ENCODE data around the gene ACTN1.

The ACTN1 gene

GRCh38 chr14:68885226-68886108, 93.6 kb downstream of the ACTN1 start:
- no peak for DNase-seq

- peak; percentile 82 for DNase-seq
Observed at GRCh38 chr14:68884031-68885030, 94.8 kb downstream of the ACTN1 start.

GRCh38 chr14:68882235-68882634, 96.9 kb downstream of the ACTN1 start:
- no peak for DNase-seq

GRCh38 chr14:68881396-68881795, 97.7 kb downstream of the ACTN1 start:
- DNase-seq, result no peak

GRCh38 chr14:68880581-68881105, 98.5 kb downstream of the ACTN1 start:
- DNase-seq, result no peak

GRCh38 chr14:68879841-68880575, 99.1 kb downstream of the ACTN1 start:
- no peak for DNase-seq

GRCh38 chr14:68879321-68879781, 99.8 kb downstream of the ACTN1 start:
- DNase-seq, result no peak

GRCh38 chr14:68878908-68879307, 100.2 kb downstream of the ACTN1 start:
- DNase-seq, result no peak

- DNase-seq, result no peak
Observed at GRCh38 chr14:68877993-68878575, 101.0 kb downstream of the ACTN1 start.

- no peak for DNase-seq
Observed at GRCh38 chr14:68876976-68877375, 102.1 kb downstream of the ACTN1 start.

GRCh38 chr14:68874746-68875155, 104.4 kb downstream of the ACTN1 start:
- DNase-seq, result no peak

- no peak for DNase-seq
Observed at GRCh38 chr14:68873376-68873775, 105.7 kb downstream of the ACTN1 start.

- DNase-seq, result no peak
Observed at GRCh38 chr14:68871392-68871791, 107.7 kb downstream of the ACTN1 start.

GRCh38 chr14:68866991-68867533, 112.0 kb downstream of the ACTN1 start:
- no peak for DNase-seq

- no peak for DNase-seq
Observed at GRCh38 chr14:68865542-68865941, 113.6 kb downstream of the ACTN1 start.

GRCh38 chr14:68864361-68864750, 114.7 kb downstream of the ACTN1 start:
- DNase-seq, result no peak

- no peak for DNase-seq
Observed at GRCh38 chr14:68863610-68864360, 115.3 kb downstream of the ACTN1 start.

GRCh38 chr14:68862954-68863594, 116.0 kb downstream of the ACTN1 start:
- peak; percentile 82 for DNase-seq

GRCh38 chr14:68860771-68861170, 118.3 kb downstream of the ACTN1 start:
- no peak for DNase-seq

- no peak for DNase-seq
Observed at GRCh38 chr14:68857516-68858070, 121.5 kb downstream of the ACTN1 start.
